MM.1S (cell line): ENCODE data around the gene POTEG.
"Not testable (repeated sequence)": the region's sequence is repeated elsewhere in the genome, so short reads cannot be mapped to it uniquely, and the experiment has no call there.

Experiments used
- DNase-seq: peaks from one replicate; pipeline ENCODE4 v3.0.0-alpha.2; 2015
- H2AFZ ChIP-seq: fragments of 300-600 bp; sonication (generic); 2 replicates; pipeline ENCODE4 v1.6.0; 2016; ENCODE audit warnings: antibody characterized with exemption, low read length
- H3F3A ChIP-seq: fragments of 300-600 bp; sonication (generic); 2 replicates; pipeline ENCODE4 v1.6.1; 2016; ENCODE audit warnings: mild to moderate bottlenecking, antibody characterized with exemption, low read length, moderate library complexity, mixed read lengths; ENCODE audit not compliant: insufficient read depth
- H3K27ac ChIP-seq: fragments of 300-600 bp; sonication (generic); 2 replicates; pipeline ENCODE4 v1.5.1; 2016; ENCODE audit warnings: mild to moderate bottlenecking, low read length
- H3K27me3 ChIP-seq: fragments of 300-600 bp; sonication (generic); replicated peaks from 2 replicates; pipeline ENCODE4 v1.6.0; 2016; ENCODE audit warnings: low read length; ENCODE audit not compliant: insufficient read depth
- H3K36me3 ChIP-seq: fragments of 300-600 bp; sonication (generic); replicated peaks from 2 replicates; pipeline ENCODE4 v1.6.1; 2016; ENCODE audit warnings: mild to moderate bottlenecking, low read length, mixed read lengths; ENCODE audit not compliant: insufficient read depth
- H3K4me1 ChIP-seq: fragments of 300-600 bp; sonication (generic); 2 replicates; pipeline ENCODE4 v1.6.1; 2016; ENCODE audit warnings: low read length, mixed read lengths
- H3K4me2 ChIP-seq: fragments of 300-600 bp; sonication (generic); 2 replicates; pipeline ENCODE4 v1.6.0; 2016; ENCODE audit warnings: low read depth, low read length
- H3K4me3 ChIP-seq: fragments of 300-600 bp; sonication (generic); 2 replicates; pipeline ENCODE4 v1.5.1; 2016; ENCODE audit warnings: low read length, mixed read lengths
- H3K79me2 ChIP-seq: fragments of 300-600 bp; sonication (generic); 2 replicates; pipeline ENCODE4 v1.6.1; 2016; ENCODE audit warnings: mixed run types, low read length, mixed read lengths
- H3K9ac ChIP-seq: fragments of 300-600 bp; sonication (generic); 2 replicates; pipeline ENCODE4 v1.6.1; 2016; ENCODE audit warnings: low read length, mixed read lengths
- H3K9me2 ChIP-seq: fragments of 300-600 bp; sonication (generic); replicated peaks from 2 replicates; pipeline ENCODE4 v1.6.1; 2016; ENCODE audit warnings: mild to moderate bottlenecking, low read length, mixed read lengths; ENCODE audit not compliant: insufficient read depth
- H3K9me3 ChIP-seq: fragments of 300-600 bp; sonication (generic); replicated peaks from 2 replicates; pipeline ENCODE4 v1.6.1; 2016; ENCODE audit warnings: mild to moderate bottlenecking, low read length, mixed read lengths; ENCODE audit not compliant: insufficient read depth
- H4K20me1 ChIP-seq: fragments of 300-600 bp; sonication (generic); 2 replicates; pipeline ENCODE4 v1.6.1; 2016; ENCODE audit warnings: mild to moderate bottlenecking, low read length, moderate library complexity, mixed read lengths; ENCODE audit not compliant: insufficient read depth

The POTEG gene

GRCh38 chr14:19434241-19434640 lies at the start of gene POTEG:
Gene POTEG, minus strand, starts transcription at chr14:19434341. Its CDS starts 52 bp downstream, at chr14:19434289.
- not testable (repeated sequence) for H3K4me1 ChIP-seq, DNase-seq, H3K4me3 ChIP-seq, H3K4me2 ChIP-seq, H4K20me1 ChIP-seq, H3F3A ChIP-seq, H3K9ac ChIP-seq, H2AFZ ChIP-seq, H3K27ac ChIP-seq, H3K9me3 ChIP-seq, H3K9me2 ChIP-seq, H3K36me3 ChIP-seq, H3K27me3 ChIP-seq, H3K79me2 ChIP-seq

GRCh38 chr14:19482093-19482492 lies 48.0 kb upstream of the POTEG start:
- not testable (repeated sequence) for H3K4me1 ChIP-seq, H3K79me2 ChIP-seq, H3K9ac ChIP-seq, H3K4me2 ChIP-seq, DNase-seq, H3K4me3 ChIP-seq, H3K36me3 ChIP-seq, H3K9me3 ChIP-seq, H3F3A ChIP-seq, H3K27me3 ChIP-seq, H3K27ac ChIP-seq, H2AFZ ChIP-seq, H4K20me1 ChIP-seq, H3K9me2 ChIP-seq

- not testable (repeated sequence) for H3K9me3 ChIP-seq, H3K4me1 ChIP-seq, H3K79me2 ChIP-seq, H4K20me1 ChIP-seq, H3K4me2 ChIP-seq, H3K9me2 ChIP-seq, H3K27ac ChIP-seq, H3F3A ChIP-seq, H3K36me3 ChIP-seq, H3K9ac ChIP-seq, H3K27me3 ChIP-seq, DNase-seq, H2AFZ ChIP-seq, H3K4me3 ChIP-seq
These were observed 47.3 kb upstream of the POTEG start for GRCh38 chr14:19481421-19481820.

GRCh38 chr14:19480491-19480890 lies 46.4 kb upstream of the POTEG start:
- H3K4me1 ChIP-seq, H3K4me3 ChIP-seq, H3K27ac ChIP-seq, H3K9me3 ChIP-seq, H3K36me3 ChIP-seq, H3K27me3 ChIP-seq, H3K9ac ChIP-seq, H3K4me2 ChIP-seq, DNase-seq, H2AFZ ChIP-seq, H3F3A ChIP-seq, H4K20me1 ChIP-seq, H3K9me2 ChIP-seq, H3K79me2 ChIP-seq: not testable (repeated sequence)

GRCh38 chr14:19445761-19446160 lies 11.6 kb upstream of the POTEG start:
- not testable (repeated sequence) for H3K9ac ChIP-seq, H3K4me3 ChIP-seq, H2AFZ ChIP-seq, H3K9me3 ChIP-seq, H4K20me1 ChIP-seq, H3K36me3 ChIP-seq, DNase-seq, H3K27me3 ChIP-seq, H3K4me2 ChIP-seq, H3K4me1 ChIP-seq, H3F3A ChIP-seq, H3K27ac ChIP-seq, H3K9me2 ChIP-seq, H3K79me2 ChIP-seq

- not testable (repeated sequence) for H3K4me3 ChIP-seq, H4K20me1 ChIP-seq, DNase-seq, H3F3A ChIP-seq, H3K9me2 ChIP-seq, H2AFZ ChIP-seq, H3K27me3 ChIP-seq, H3K9me3 ChIP-seq, H3K4me2 ChIP-seq, H3K79me2 ChIP-seq, H3K9ac ChIP-seq, H3K4me1 ChIP-seq, H3K36me3 ChIP-seq, H3K27ac ChIP-seq
These were observed 5.7 kb upstream of the POTEG start for GRCh38 chr14:19439826-19440225.

GRCh38 chr14:19439219-19439618 lies 5.1 kb upstream of the POTEG start:
- H3K27me3 ChIP-seq, H3K9me2 ChIP-seq, H3K9ac ChIP-seq, H3K79me2 ChIP-seq, H4K20me1 ChIP-seq, H3K4me3 ChIP-seq, H3K27ac ChIP-seq, H3F3A ChIP-seq, H3K4me1 ChIP-seq, DNase-seq, H3K4me2 ChIP-seq, H3K9me3 ChIP-seq, H2AFZ ChIP-seq, H3K36me3 ChIP-seq: not testable (repeated sequence)

GRCh38 chr14:19437126-19437443 lies 2.9 kb upstream of the POTEG start:
- H3K9me3 ChIP-seq, H3K27ac ChIP-seq, H4K20me1 ChIP-seq, H2AFZ ChIP-seq, H3K9me2 ChIP-seq, H3F3A ChIP-seq, H3K36me3 ChIP-seq, H3K4me1 ChIP-seq, H3K9ac ChIP-seq, H3K4me3 ChIP-seq, H3K27me3 ChIP-seq, H3K4me2 ChIP-seq, DNase-seq, H3K79me2 ChIP-seq: not testable (repeated sequence)
